ENCODE results near the gene NRIP2.

NRIP2 gene

DNA sequence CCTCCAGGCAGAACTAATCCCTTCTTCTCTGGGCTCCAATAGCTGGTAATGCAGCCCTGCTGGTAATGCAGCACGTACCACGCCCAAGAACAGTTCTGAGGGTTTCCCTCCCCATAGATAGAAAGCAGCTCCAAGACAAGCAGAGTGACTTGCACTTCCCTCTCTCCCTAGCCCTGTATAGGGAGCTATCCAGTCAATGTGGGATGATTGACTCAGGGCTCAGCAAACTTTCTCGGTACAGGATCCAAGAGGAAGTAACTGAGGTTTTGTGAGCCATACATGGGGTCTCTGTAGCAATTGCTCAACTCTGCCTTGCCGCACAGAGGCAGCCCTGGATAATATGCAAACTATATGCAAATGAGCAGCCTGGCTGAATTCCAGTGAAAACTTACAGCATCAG, 55.6 kb downstream of the NRIP2 start:
- no peak for ATAC-seq
- TF ChIP-seq SNAI2 (CRISPR knock-in tag; IDR thresholded peaks at IDR 0.05) (no peak), ZNF565 (CRISPR knock-in tag; conservative IDR thresholded peaks at IDR 0.05; ENCODE audit: low read depth) (no peak), ESRRG (CRISPR knock-in tag; IDR thresholded peaks at IDR 0.05) (no peak), PATZ1 (CRISPR knock-in tag; IDR thresholded peaks at IDR 0.05; ENCODE audit: borderline replicate concordance) (no peak), RARB (CRISPR knock-in tag; IDR thresholded peaks at IDR 0.05) (no peak), ZC3H10 (CRISPR knock-in tag; IDR thresholded peaks at IDR 0.05) (no peak), PPARA (CRISPR knock-in tag; IDR thresholded peaks at IDR 0.05; ENCODE audit: borderline replicate concordance) (no peak), CREB5 (CRISPR knock-in tag; IDR thresholded peaks at IDR 0.05; ENCODE audit: low read depth) (no peak), CSDC2 (CRISPR knock-in tag; IDR thresholded peaks at IDR 0.05) (no peak), ZNF8 (CRISPR knock-in tag; IDR thresholded peaks at IDR 0.05) (no peak), POU6F1 (CRISPR knock-in tag; IDR thresholded peaks at IDR 0.05; ENCODE audit: borderline replicate concordance, low read depth) (no peak), ISL1 (CRISPR knock-in tag; IDR thresholded peaks at IDR 0.05) (no peak), BACH2 (CRISPR knock-in tag; IDR thresholded peaks at IDR 0.05; ENCODE audit: borderline replicate concordance) (no peak)

DNA sequence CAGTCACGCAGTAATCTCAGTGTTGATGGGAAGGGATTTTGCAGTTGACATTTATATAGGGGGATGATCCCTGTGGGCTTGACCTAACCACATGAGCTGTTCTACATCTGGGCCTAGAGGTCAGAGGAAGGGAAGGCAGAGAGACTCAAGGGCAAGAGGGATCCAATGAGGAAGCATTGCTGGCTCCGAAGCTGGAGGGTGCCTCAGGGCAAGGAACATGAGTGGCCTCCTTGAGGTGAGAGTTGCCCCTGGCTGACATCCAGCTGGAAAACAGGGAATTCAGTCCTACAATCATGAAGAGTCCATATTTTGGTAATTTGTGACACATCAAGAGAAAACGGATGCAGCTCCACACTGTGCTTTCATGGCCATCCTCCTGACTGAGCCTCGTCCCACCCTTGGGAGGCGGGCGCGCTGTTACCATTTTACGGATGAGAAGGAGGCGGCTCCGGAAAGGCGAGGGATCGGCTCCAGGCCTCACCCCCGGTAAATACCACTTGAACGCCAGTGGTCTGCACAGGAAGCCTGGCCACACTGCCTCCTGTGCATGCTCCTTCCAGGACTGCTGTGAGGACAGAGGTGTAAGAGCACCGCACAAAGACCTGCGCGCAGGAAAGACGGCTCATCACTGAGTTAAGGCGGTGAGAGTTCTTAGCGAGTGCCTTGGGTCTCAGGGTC, 58.6 kb downstream of the NRIP2 start:
- ATAC-seq: no peak

More for the DNA sequence above, 58.6 kb downstream of the NRIP2 start:
- TF ChIP-seq OSR1 (CRISPR knock-in tag; IDR thresholded peaks at IDR 0.05) (no peak), RARB (CRISPR knock-in tag; IDR thresholded peaks at IDR 0.05) (no peak), ZNF8 (CRISPR knock-in tag; IDR thresholded peaks at IDR 0.05) (no peak), ISL1 (CRISPR knock-in tag; IDR thresholded peaks at IDR 0.05) (no peak), PPARA (CRISPR knock-in tag; IDR thresholded peaks at IDR 0.05; ENCODE audit: borderline replicate concordance) (no peak), TCF4 (CRISPR knock-in tag; IDR thresholded peaks at IDR 0.05; ENCODE audit: borderline replicate concordance) (no peak), TOX (CRISPR knock-in tag; IDR thresholded peaks at IDR 0.05; ENCODE audit: borderline replicate concordance) (no peak), CREB5 (CRISPR knock-in tag; IDR thresholded peaks at IDR 0.05; ENCODE audit: low read depth) (no peak), ZFP3 (CRISPR knock-in tag; IDR thresholded peaks at IDR 0.05) (no peak), ARNTL (CRISPR knock-in tag; IDR thresholded peaks at IDR 0.05; ENCODE audit: borderline replicate concordance, low read depth) (no peak), PATZ1 (CRISPR knock-in tag; IDR thresholded peaks at IDR 0.05; ENCODE audit: borderline replicate concordance) (no peak)
- TF ChIP-seq, protein P1, sequence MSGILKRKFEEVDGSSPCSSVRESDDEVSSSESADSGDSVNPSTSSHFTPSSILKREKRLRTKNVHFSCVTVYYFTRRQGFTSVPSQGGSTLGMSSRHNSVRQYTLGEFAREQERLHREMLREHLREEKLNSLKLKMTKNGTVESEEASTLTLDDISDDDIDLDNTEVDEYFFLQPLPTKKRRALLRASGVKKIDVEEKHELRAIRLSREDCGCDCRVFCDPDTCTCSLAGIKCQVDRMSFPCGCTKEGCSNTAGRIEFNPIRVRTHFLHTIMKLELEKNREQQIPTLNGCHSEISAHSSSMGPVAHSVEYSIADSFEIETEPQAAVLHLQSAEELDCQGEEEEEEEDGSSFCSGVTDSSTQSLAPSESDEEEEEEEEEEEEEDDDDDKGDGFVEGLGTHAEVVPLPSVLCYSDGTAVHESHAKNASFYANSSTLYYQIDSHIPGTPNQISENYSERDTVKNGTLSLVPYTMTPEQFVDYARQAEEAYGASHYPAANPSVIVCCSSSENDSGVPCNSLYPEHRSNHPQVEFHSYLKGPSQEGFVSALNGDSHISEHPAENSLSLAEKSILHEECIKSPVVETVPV (CRISPR knock-in tag; IDR thresholded peaks at IDR 0.05): no peak
